Activated CD4-positive, CD25-positive, alpha-beta regulatory T cell treated with anti-CD3 and anti-CD28 coated beads, Interleukin-2, amount 50 U/mL, for 16 hours (primary cell): Measurements from ENCODE around the gene RAB38.

ENCODE experiments used
- DNase-seq: peaks from one replicate; pipeline ENCODE4 v3.0.0-alpha.2; 2020; ENCODE audit warnings: low read depth, low spot score

RAB38 gene

GRCh38 chr11:88104408-88104807, 70.8 kb downstream of the RAB38 start:
- no peak for DNase-seq

GRCh38 chr11:88103337-88104206, 71.7 kb downstream of the RAB38 start:
- DNase-seq: no peak

- DNase-seq: no peak
Measured at GRCh38 chr11:88102598-88102934, 72.7 kb downstream of the RAB38 start.

GRCh38 chr11:88101881-88102597, 73.2 kb downstream of the RAB38 start:
- no peak for DNase-seq

DNA sequence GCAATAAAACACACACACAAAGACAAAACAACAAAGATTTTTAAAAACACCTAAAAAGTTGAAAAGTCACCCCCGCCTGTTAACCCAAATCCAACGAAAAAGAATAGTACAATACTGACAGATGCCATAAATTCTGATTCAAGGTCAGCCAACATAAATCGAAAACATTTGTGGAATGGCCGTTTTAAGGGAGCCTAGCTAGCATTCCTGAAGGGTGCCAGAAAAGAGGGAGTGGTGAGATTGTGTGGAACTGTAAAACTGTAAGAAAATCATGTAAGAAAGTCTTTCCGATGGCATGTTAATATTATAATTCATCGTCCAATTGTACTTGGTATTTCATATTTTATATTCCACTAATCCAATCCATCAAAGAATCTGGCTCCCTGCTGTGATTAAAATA, 75.1 kb downstream of the RAB38 start:
- DNase-seq: no peak

DNA sequence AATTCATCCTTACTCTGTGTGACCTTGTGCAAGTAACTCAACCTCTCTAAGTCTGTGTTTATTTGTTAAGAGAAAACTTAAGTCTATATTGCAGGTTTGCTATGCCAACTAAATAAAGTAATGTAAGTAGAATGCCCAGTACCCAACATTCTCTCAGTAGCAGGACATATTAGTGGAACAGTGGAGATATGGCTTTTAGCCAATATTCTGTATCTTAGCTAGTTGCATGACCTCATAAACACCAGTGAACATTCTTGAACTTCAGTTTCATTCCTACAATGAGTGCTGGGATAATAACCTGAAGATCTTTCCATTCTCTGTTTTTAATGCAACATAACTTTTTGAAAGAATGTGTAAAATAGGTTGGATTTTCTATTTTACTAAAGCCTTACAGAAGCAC, 77.0 kb downstream of the RAB38 start:
- no peak for DNase-seq

- DNase-seq: no peak
Measured at GRCh38 chr11:88089134-88089533, 86.1 kb downstream of the RAB38 start.

DNA sequence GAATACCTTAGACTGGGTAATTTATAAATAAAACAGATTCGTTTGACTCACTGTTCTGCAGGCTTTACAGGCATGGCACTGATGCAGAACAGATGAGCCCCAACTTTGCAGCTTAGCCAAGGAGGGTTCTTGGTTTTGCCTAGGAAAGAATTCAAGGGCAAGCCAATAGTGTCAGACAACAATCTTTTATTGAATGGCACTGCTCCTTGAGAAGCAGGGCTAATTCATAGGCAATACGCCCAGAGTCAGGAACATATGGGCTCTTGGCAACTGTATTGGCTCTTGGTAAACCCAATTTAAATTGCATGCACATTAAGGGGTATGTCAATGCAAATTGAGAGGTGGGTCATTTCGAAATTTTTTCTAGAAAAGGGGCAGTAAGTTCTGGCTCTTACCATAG, 87.9 kb downstream of the RAB38 start:
- DNase-seq: no peak

DNA sequence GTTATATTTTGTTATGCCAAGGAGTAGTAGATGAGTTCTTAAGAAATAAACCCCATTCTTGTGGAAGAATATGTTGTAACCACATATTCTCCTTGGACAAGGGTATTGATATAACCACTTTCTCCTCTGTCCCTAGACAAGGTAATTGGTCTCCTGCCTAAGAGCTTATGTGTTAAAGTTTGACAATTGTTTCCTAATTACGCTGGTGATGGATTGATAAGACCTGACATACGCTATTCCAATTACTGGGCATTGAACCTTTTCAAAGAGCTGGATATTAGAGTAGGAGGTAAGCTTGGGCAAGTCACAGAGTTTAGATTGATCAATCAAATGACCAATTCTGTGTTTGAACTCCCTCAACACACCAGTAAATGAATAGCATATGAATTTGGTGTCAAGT, 88.9 kb downstream of the RAB38 start:
- no peak for DNase-seq

DNA sequence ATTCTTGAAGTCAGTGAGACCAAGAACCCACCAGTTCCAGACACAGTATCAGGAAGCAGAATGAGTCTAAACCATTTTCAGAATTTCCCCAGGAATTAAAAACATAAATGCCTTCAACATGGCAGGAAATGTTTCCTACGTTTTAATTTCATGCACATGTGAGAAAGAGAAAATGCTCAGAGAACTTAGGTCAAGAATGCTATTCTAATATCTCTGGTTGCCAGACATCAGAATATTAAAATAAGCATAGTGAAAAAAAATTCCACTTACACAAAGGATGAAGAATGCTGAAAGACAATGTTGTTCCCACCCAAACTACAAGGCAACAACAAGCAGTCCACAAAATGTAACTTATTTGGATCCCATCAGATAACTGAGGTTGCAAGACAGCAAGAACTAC, 104.8 kb downstream of the RAB38 start:
- no peak for DNase-seq

DNA sequence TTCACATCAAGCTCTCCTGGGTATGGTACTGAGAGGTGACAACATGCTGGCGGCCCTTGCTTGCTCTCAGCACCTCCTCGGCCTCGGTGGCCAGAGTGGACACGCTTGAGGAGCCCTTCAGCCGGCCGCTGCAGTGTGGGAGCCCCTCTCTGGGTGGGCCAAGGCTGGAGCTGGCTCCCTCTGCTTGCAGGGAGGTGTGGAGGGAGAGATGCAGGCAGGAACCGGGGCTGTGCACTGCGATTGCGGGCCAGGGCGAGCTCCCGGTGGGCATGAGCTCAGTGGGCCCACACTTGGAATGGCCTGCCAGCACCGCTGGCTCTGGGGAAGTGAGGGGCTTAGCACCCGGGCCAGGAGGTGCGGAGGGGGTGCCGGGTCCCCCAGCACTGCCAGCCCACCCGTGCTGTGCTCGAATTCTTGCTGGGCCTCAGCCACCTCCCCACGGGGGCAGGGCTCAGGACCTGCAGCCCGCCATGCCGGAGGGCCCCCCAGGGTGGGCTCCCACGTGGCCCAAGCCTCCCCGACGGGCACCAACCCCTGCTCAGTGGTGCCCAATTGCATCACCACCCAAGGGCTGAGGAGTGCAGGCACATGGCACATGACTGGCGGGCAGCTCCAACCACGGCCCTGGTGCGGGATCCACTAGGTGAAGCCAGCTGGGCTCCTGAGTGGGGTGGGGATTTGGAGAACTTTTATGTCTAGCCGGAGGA, 106.2 kb downstream of the RAB38 start:
- DNase-seq: no peak

GRCh38 chr11:88066090-88066489, 109.2 kb downstream of the RAB38 start:
- DNase-seq: no peak

DNA sequence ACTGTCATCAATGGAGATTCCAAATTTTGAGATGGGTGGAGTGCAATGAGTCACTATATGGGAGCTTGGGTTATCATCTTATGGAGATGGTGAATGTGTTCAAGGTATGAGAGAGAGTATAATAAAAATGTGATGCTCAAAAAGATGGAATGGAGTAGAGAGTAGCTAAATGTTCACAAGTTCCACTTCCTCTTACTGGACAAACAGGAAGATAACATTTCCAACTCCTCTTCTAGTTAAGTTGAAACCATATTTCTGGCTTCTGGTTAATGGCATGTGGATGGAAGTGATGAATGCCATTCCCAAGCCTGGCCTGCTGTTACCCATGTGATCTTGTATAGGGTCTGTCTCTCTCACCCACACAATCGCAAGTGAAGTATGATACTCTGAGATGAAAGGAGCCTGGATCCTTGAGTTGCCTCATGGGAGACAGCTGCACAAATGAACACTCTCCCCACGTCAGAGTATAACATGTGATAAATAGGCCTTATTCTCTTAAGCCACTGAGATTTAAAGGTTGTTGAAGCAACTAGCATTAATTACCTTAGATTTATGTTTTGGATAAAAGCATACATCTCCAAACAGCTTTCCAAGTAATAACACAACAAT, 111.0 kb downstream of the RAB38 start:
- DNase-seq: no peak
